ENCODE measurements around the gene PWWP2B. TPM values are rescaled to one million over a fixed set of nuclear protein-coding genes. Genes with fewer than 3 reads are reported as not detected.

The PWWP2B gene
- total RNA-seq, 2 experiments from 2014 or later, result 16.6 to 17.1 TPM

- peak; percentile 37 for DNase-seq
- Mint-ChIP-seq H3K27ac (no peak overlapping the region), H3K9me3 (peaks cover 7% of the 10 kb centered on the region), H3K4me3 (no peak overlapping the region), H3K4me1 (peaks cover 5% of the 10 kb centered on the region), H3K27me3 (peaks cover 2% of the 10 kb centered on the region), H3K36me3 (peaks cover 7% of the 10 kb centered on the region)
- no peak for ATAC-seq (ENCODE audit: low read depth)
- POLR2A ChIA-PET, result interaction anchor here (0.6 to 4.7 kb wide), 2 partner anchors 58 to 179 kb away, joined by 3 to 19 read pairs; no protein-coding TSS in a partner anchor
Observed at GRCh38 chr10:132389433-132390169, 7.4 kb upstream of the PWWP2B start.

DNA sequence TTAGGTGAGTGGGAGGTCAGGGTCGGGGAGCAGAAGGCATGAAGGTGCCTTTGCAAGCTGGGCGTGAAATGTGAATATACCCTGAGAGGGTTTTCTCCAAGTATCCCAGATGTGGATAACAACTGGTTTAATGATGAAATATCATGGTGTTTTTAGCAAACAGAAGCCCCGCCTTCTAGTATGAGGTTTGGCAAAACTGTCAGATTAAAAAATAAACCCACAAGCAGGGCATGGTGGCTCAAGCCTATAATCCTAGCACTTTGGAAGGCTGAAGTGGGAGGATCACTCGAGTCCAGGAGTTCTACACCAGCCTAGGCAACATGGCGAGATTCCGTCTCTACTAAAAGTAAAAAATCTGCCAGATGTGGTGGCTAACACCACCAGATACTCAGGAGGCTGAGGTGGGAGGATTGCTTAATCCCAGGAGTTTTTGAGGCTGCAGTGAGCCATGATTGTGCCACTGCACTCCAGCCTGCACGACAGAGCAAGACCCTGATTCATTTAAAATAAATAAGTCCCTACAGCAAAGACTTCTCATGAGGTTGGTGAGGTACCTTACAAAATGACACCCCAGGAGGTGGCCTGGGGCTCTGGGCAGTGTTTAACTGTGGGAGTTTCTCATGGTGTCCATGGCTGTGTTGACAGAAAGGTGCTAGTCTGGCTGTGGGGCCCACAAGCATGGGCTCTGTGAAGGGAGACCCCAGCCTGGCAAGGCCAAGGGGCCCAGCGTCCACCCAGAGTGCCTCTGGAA, 6.7 kb upstream of the PWWP2B start:
- ATAC-seq (ENCODE audit: low read depth), result no peak
- no peak overlapping the region for H3K4me3 Mint-ChIP-seq
- POLR2A ChIA-PET, result interaction anchor here (4.7 kb wide), 1 partner anchor 57 kb away, joined by 19 read pairs; no protein-coding TSS in a partner anchor
- H3K9me3 Mint-ChIP-seq, result peaks cover 7% of the 10 kb centered on the region
- no peak overlapping the region for H3K27ac Mint-ChIP-seq
- peaks cover 2% of the 10 kb centered on the region for H3K27me3 Mint-ChIP-seq
- H3K4me1 Mint-ChIP-seq, result peaks cover 5% of the 10 kb centered on the region
- peaks cover 7% of the 10 kb centered on the region for H3K36me3 Mint-ChIP-seq
- DNase-seq, result peak; percentile 29

DNA sequence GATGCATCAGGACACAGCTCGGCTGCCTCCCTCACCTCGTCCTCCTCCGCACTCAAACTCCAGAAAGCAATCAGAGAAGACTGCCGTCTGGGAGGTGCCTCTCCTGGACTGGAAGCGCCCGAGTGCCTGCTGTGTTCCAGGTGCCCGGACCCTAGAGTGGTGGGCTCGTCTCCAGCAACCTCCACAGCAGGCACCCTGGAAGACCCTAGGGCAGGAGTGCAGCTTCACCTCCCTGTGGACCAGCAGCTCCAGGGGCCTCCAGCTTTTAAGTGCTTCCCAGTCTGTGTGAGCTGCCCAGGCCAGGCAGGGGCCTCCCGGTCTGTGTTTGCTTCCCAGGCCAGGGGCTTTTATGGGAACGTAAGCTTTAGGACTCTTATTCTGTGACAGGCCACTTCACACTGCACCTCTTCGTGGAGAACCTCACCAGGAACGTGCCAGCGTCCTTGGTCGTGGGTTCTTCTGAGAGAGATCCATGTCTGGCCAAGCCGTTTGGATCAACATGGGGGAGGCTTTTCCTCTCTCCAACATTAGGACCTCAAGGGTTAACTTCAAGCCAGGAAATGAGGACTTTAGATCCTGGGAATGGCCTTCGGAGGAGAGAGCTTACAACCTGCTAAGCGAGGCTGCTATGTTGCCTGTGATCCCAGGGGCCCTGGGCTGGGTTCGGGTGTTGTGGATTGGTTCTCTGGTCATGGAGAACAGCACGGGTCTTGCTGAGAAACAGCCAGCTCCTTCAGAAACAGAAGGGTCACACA, 5.9 kb upstream of the PWWP2B start:
- POLR2A ChIA-PET, result interaction anchor here (0.9 to 4.7 kb wide), 2 partner anchors 54 to 56 kb away, joined by 4 to 19 read pairs; no protein-coding TSS in a partner anchor
- peak; percentile 30 for DNase-seq

DNA sequence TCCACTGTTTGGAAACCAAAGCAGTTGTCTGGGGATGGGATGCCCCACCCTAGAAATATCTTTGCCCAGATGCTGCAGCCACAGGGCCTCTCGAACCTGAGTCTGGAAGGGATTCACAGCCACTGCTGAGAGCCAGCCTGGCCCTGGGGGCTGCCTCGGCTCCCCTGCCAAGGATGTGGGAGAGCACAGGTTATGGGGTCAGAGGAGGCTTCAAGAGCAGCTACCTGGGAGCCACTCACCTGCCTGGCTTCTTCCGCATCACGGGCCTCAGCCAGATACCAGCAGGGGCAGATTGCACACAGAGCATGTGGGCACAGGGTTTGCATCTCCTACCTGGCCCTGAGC, 5.4 kb upstream of the PWWP2B start:
- Mint-ChIP-seq H3K4me1 (peaks cover 5% of the 10 kb centered on the region), H3K9me3 (peaks cover 7% of the 10 kb centered on the region), H3K27ac (no peak overlapping the region), H3K4me3 (no peak overlapping the region), H3K36me3 (peaks cover 7% of the 10 kb centered on the region), H3K27me3 (peaks cover 2% of the 10 kb centered on the region)
- POLR2A ChIA-PET, result interaction anchor here (0.9 to 4.7 kb wide), 2 partner anchors 53 to 56 kb away, joined by 4 to 19 read pairs; no protein-coding TSS in a partner anchor
- DNase-seq (peak; percentile 32), ATAC-seq (ENCODE audit: low read depth) (no peak)

More for the DNA sequence above, 5.9 kb upstream of the PWWP2B start:
- ATAC-seq (ENCODE audit: low read depth), result no peak
- H3K27ac Mint-ChIP-seq, result no peak overlapping the region
- peaks cover 2% of the 10 kb centered on the region for H3K27me3 Mint-ChIP-seq
- peaks cover 7% of the 10 kb centered on the region for H3K9me3 Mint-ChIP-seq
- peaks cover 7% of the 10 kb centered on the region for H3K36me3 Mint-ChIP-seq
- H3K4me3 Mint-ChIP-seq, result no peak overlapping the region
- peaks cover 5% of the 10 kb centered on the region for H3K4me1 Mint-ChIP-seq

- Mint-ChIP-seq H3K4me3 (no peak overlapping the region), H3K9me3 (peaks cover 7% of the 10 kb centered on the region), H3K36me3 (peaks cover 7% of the 10 kb centered on the region), H3K4me1 (peaks cover 5% of the 10 kb centered on the region), H3K27me3 (peaks cover 2% of the 10 kb centered on the region), H3K27ac (peak overlapping the region; percentile 13)
- POLR2A ChIA-PET, result interaction anchor here (0.9 to 4.7 kb wide), 2 partner anchors 53 to 55 kb away, joined by 4 to 19 read pairs; no protein-coding TSS in a partner anchor
- DNase-seq (no peak), ATAC-seq (ENCODE audit: low read depth) (no peak)
Observed at GRCh38 chr10:132392184-132392800, 4.7 kb upstream of the PWWP2B start.

- DNase-seq, result peak; percentile 23
- no peak for ATAC-seq (ENCODE audit: low read depth)
- peaks cover 3% of the 10 kb centered on the region for H3K4me1 Mint-ChIP-seq
- peaks cover 7% of the 10 kb centered on the region for H3K9me3 Mint-ChIP-seq
- peaks cover 7% of the 10 kb centered on the region for H3K36me3 Mint-ChIP-seq
- POLR2A ChIA-PET, result interaction anchor here (1.5 to 4.7 kb wide), 3 partner anchors 54 to 56 kb away, joined by 3 to 19 read pairs (median 9); no protein-coding TSS in a partner anchor
- peak overlapping the region; percentile 56 for H3K27ac Mint-ChIP-seq
- no peak overlapping the region for H3K4me3 Mint-ChIP-seq
- peaks cover 2% of the 10 kb centered on the region for H3K27me3 Mint-ChIP-seq
Observed at GRCh38 chr10:132392811-132393694, 3.9 kb upstream of the PWWP2B start.

GRCh38 chr10:132393695-132394181, 3.3 kb upstream of the PWWP2B start:
- no peak for ATAC-seq (ENCODE audit: low read depth)
- peaks cover 2% of the 10 kb centered on the region for H3K27me3 Mint-ChIP-seq
- no peak for DNase-seq
- H3K4me3 Mint-ChIP-seq, result no peak overlapping the region
- H3K36me3 Mint-ChIP-seq, result peaks cover 7% of the 10 kb centered on the region
- POLR2A ChIA-PET, result interaction anchor here (1.5 to 2.6 kb wide), 2 partner anchors 53 to 55 kb away, joined by 3 to 9 read pairs; no protein-coding TSS in a partner anchor
- peak overlapping the region; percentile 56 for H3K27ac Mint-ChIP-seq
- peaks cover 7% of the 10 kb centered on the region for H3K9me3 Mint-ChIP-seq
- H3K4me1 Mint-ChIP-seq, result peaks cover 5% of the 10 kb centered on the region

DNA sequence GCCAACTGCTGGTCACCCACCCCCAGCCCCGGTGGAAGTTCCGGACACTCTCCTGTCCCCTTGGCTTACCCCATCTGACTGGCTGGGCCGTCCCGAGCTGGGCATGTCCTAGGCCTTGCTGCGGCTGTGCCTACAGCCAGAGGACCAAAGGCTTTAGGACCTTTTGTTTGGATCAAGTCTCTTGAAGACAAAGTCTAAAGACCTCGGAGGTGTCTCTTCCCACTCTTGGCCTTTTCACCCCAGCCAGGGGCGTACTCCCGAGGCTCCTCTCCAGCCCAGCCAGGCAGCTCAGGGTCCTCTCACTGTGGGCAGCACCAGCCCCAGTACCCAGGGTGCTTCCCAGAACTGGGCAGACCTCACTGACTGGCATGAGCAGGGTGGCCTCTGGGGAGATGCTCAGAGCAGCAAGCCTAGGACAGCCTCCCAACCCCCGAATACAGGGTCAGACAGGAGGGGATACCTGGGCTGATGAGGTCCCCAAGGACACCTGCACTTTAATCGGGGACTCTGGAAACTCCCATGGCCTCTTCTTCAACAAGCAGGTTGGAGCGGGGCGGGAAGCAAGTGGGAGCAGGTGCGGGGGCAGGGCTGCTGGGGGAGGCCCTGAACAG, 2.7 kb upstream of the PWWP2B start:
- no peak for ATAC-seq (ENCODE audit: low read depth)

GRCh38 chr10:132394936-132395703, 1.9 kb upstream of the PWWP2B start:
- no peak overlapping the region for H3K4me3 Mint-ChIP-seq
- peaks cover 7% of the 10 kb centered on the region for H3K9me3 Mint-ChIP-seq
- H3K36me3 Mint-ChIP-seq, result peaks cover 7% of the 10 kb centered on the region
- no peak for DNase-seq
- H3K4me1 Mint-ChIP-seq, result peaks cover 6% of the 10 kb centered on the region
- no peak overlapping the region for H3K27ac Mint-ChIP-seq
- peaks cover 2% of the 10 kb centered on the region for H3K27me3 Mint-ChIP-seq
- no peak for ATAC-seq (ENCODE audit: low read depth)
- POLR2A ChIA-PET, result interaction anchor here (2.6 kb wide), 1 partner anchor 52 kb away, joined by 9 read pairs; no protein-coding TSS in a partner anchor

More for the DNA sequence above, 2.7 kb upstream of the PWWP2B start:
- POLR2A ChIA-PET, result interaction anchor here (1.5 to 2.6 kb wide), 2 partner anchors 53 to 55 kb away, joined by 3 to 9 read pairs; no protein-coding TSS in a partner anchor
- Mint-ChIP-seq H3K4me1 (peaks cover 5% of the 10 kb centered on the region), H3K4me3 (no peak overlapping the region), H3K27me3 (peaks cover 2% of the 10 kb centered on the region), H3K27ac (no peak overlapping the region), H3K36me3 (peaks cover 7% of the 10 kb centered on the region), H3K9me3 (peaks cover 7% of the 10 kb centered on the region)
- no peak for DNase-seq

DNA sequence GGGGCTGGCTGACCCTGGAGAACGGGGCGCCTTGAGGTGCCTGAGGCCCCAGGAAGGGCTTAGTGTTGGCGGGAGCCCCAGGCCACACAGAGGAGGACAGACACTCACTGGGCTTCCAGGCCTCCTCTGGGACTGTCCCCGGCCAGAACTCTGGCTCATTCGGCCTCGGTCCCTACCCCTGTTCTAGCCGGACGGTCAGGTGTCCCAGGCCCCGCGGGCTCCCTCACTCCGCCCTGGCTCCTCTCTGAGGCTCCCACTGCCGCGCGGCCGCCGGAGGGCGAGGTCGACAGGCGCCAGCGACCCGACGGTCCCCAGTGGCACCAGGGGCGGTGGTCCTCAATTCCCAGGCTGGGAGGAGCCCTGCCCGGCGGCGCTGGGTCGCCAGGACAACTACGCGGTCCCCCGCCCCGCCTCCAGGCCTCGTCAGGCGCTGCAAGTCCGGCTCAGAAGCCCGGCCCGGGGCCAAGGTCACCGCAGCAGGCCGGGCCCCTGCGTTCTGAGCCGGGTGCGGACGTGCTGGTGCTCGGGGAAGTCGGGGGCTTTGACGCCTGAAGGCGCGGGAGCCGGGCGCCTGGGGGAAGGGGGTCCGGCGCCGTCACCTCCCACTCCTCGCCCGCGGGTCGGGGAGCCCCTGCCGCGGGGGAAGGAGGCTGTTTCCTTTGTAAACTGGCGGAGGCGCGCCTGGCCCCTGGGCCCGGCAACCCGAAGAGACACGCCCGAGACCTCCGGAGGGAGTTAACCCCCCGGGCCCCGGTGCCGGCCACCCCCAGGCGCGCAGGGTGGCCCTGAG, 1.1 kb upstream of the PWWP2B start:
- ATAC-seq (ENCODE audit: low read depth) (peak; percentile 3), DNase-seq (no peak)
- POLR2A ChIA-PET, result interaction anchor here (2.6 kb wide), 1 partner anchor 51 kb away, joined by 9 read pairs; no protein-coding TSS in a partner anchor
- Mint-ChIP-seq H3K27me3 (peaks cover 2% of the 10 kb centered on the region), H3K4me3 (no peak overlapping the region), H3K27ac (no peak overlapping the region), H3K4me1 (peaks cover 6% of the 10 kb centered on the region), H3K36me3 (peaks cover 7% of the 10 kb centered on the region), H3K9me3 (peaks cover 7% of the 10 kb centered on the region)
